Fibroblast of skin of right quadriceps (primary cell): ENCODE results near the gene PI4K2A.
"Not testable (repeated sequence)": the region's sequence is repeated elsewhere in the genome, so short reads cannot be mapped to it uniquely, and the experiment has no call there.

ENCODE experiments used
- DNase-seq: peaks from one replicate; pipeline ENCODE4 v3.0.0-alpha.2; 2013

PI4K2A gene

GRCh38 chr10:97632949-97633884 lies 7.3 kb upstream of the PI4K2A start, which contains the start of gene MORN4:
Gene MORN4 (minus strand): TSS chr10:97633500. CDS start chr10:97619653, 13,847 bp downstream.
- DNase-seq: peak; percentile 92

- DNase-seq: peak; percentile 9
These were observed 6.5 kb upstream of the PI4K2A start for GRCh38 chr10:97633921-97634320.

DNA sequence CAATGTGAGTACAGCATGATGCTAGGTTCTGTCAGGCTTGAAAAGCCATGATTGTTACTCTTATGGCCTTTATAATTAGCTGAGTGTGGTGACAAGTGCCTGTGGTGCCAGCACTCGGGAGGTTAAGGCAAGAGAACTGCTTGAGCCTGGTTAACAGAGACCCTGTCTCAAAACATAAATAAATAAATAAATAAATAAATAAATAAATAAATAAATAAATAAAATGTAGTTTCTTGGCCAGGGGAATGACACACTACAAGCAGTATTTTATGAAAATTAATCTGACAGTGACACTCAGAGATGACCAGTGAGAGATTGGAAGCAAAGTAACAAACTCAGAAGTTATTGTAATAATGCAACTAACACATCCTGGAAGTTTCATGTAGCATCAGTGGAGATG lies 4.9 kb upstream of the PI4K2A start:
- no peak for DNase-seq

DNA sequence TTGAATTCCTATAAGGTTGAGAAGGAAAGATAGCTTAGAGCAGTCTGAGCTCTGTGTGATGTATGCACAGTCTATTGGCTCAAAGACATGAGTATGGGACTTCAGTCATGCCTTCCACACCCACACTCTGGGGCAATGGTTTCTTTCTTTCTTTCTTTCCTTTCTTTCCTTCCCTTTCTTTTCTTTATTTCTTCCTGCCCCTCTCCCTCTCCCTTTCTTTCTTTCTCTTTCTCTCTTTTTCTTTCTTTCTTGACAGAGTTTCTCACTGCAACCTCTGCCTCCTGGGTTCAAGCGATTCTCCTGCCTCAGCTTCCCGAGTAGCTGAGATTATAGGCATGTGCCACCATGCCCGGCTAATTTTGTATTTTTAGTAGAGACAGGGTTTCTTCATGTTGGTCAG lies 1.4 kb upstream of the PI4K2A start:
- not testable (repeated sequence) for DNase-seq

DNA sequence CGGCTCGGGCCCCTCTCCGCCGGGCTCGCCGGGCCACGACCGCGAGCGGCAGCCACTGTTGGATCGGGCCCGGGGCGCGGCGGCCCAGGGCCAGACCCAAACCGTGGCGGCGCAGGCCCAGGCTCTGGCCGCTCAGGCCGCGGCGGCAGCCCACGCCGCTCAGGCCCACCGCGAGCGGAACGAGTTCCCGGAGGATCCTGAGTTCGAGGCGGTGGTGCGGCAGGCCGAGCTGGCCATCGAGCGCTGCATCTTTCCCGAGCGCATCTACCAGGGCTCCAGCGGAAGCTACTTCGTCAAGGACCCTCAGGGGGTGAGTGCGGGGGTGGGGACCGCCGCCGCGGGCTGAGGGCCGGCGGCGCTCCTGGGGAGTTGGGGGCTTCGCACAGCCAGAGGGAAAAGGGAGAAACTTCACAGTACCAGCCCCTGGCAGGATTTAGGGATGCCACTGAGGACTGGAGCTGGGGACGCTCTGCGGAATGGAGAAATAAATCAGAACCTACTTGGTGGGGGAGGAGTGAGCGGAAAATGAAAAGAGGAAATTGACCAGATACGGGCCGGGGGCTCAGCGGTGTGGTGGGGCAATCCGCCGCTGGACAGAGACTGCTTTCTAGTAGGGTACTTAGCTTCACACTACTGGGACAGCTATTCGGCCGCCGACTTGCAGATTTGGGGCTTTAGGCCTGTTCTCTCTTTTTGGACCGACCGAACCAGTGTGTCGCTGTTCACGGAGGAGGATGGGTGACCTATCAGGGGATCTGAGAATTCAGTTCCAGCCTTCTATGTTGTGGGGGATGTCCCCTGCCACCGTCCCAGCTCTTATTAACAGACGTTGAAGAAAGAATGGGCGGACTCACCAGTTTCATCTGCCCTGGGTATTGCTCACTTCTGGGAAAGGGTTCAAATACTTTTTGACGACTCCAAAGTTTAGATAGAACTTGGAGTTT lies 669 bp downstream of the PI4K2A start:
- peak; percentile 33 for DNase-seq

GRCh38 chr10:97642471-97643159 lies 2.1 kb downstream of the PI4K2A start:
- DNase-seq: not testable (repeated sequence)

GRCh38 chr10:97643441-97643985 lies 3.0 kb downstream of the PI4K2A start:
- no peak for DNase-seq

- DNase-seq: no peak
These were observed 4.5 kb downstream of the PI4K2A start for GRCh38 chr10:97644936-97645335.

- DNase-seq: peak; percentile 47
These were observed 7.1 kb downstream of the PI4K2A start for GRCh38 chr10:97647556-97647955.

DNA sequence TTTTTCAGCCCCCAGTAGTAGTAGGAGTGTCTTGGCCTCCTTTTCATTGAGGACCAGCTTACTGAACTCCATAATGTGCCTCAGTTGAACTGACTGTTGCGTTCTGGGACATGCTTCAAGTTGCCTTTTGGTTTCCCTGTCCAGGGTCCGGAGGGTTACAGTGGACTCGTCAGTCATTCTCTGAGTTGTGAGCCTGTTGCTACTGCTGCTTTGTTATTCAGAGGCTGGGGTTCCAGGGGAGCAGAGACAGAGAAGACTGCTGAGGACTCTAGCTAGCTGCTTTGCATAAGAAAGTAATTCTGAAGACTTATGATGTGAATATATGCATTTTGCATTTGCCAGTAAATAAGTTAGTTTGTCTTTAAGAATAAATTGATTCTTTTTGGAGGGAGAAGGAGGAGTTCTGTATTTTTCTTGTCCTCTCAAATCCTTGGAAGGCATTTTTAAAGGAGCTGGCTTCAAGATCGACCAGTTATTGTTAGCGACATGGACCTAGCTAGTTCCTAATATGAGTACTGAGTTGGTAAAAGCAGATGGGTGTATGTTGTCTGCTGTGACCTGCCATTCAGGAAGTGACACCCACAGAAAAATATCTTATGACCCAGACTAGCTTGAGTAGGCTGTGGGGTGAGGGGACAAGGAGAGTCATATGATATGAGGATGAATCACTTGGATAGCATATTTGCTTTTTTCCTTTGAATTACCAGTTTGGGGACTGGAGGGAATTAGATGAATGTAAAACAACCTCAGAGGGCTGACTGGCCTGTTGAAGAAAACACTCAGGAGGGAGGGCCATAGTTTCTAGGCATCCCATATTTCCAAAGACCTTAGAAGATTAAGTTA lies 8.3 kb downstream of the PI4K2A start:
- peak; percentile 96 for DNase-seq

DNA sequence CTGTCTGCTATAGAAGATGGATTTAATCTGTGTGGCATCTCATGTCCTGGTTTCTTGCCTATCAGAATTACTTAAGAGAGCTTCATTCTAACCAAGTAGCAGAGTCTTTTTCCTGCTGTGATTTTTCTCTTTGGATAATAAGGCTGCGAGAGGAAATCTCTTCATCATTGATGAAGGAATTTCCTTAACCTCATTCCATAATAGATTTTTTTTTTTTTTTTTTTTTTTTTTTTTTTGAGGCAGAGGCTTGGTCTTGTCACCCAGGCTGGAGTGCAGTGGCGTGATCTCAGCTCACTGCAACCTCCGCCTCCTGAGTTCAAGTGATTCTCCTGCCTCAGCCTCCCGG lies 8.9 kb downstream of the PI4K2A start:
- not testable (repeated sequence) for DNase-seq

DNA sequence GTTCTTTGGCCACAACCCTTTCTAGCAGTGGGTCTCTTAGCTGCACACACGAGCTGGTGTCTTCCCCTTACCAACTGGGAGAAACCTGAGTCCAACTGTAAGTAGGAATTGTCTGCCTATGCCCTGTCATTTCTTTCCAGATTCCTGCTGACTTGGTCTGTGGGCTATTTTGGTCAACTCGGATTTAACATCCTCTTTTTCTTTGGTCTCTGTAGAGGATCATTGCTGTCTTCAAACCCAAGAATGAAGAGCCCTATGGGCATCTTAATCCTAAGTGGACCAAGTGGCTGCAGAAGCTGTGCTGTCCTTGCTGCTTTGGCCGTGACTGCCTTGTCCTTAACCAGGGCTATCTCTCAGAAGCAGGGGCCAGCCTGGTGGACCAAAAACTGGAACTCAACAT lies 10.3 kb downstream of the PI4K2A start:
- DNase-seq: no peak

- no peak for DNase-seq
These were observed 11.3 kb downstream of the PI4K2A start for GRCh38 chr10:97651773-97652172.

- no peak for DNase-seq
These were observed 16.3 kb downstream of the PI4K2A start for GRCh38 chr10:97656777-97657176.

- DNase-seq: peak; percentile 82
These were observed 19.1 kb downstream of the PI4K2A start for GRCh38 chr10:97659589-97659988.

- DNase-seq: no peak
These were observed 23.9 kb downstream of the PI4K2A start for GRCh38 chr10:97664282-97664850.

DNA sequence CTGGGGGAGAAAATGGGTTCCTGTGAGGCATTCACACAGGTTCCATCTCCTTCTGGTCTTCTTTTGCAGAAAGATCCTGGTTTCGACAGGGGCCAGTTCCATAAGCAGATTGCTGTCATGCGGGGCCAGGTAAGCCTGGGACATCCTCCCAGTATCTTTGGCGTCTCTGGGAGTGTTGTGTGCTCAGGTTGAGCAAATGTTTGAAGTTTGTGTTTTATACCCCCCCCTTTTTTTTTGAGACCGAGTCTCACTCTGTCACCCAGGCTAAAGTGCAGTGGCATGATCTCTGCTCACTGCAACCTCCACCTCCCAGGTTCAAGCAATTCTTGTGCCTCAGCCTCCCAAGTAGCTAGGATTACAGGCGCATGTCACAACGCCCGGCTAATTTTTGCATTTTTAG lies 26.5 kb downstream of the PI4K2A start:
- no peak for DNase-seq

GRCh38 chr10:97667463-97667862 lies 27.0 kb downstream of the PI4K2A start:
- no peak for DNase-seq

- no peak for DNase-seq
These were observed 29.1 kb downstream of the PI4K2A start for GRCh38 chr10:97669571-97669970.

GRCh38 chr10:97673736-97674525 lies 33.5 kb downstream of the PI4K2A start:
- peak; percentile 81 for DNase-seq
